Left lung (tissue), 10 donors: ENCODE measurements around the gene PTPRC. TPM values are rescaled to one million over a fixed set of nuclear protein-coding genes. Genes with fewer than 3 reads are reported as not detected.

Experiments
- ATAC-seq: fragments of 200-7000 bp; cut with Tn5 transposase; one replicate; pipeline ENCODE4 v1.9.1; 2020; ENCODE audit warnings: moderate library complexity
- DNase-seq, 4 donors: peaks; one replicate each; pipeline ENCODE4 v3.0.0-alpha.2; 2013 to 2020
- H3K27ac ChIP-seq, 2 donors: fragments of 200-600 bp; sonication (generic) in 1 of 2; one replicate each; pipeline versions ENCODE4 v1.5.0 to v1.8.0; 2020 to 2021
- H3K27me3 ChIP-seq, 2 donors: fragments of 200-600 bp; sonication (generic) in 1 of 2; one replicate each; pipeline versions ENCODE4 v1.5.0 to v1.8.0; 2020 to 2021
- H3K36me3 ChIP-seq, 2 donors: fragments of 200-600 bp; sonication (generic) in 1 of 2; one replicate each; pipeline versions ENCODE4 v1.5.0 to v1.8.0; 2020 to 2021
- H3K4me1 ChIP-seq, 2 donors: fragments of 200-600 bp; one replicate each; pipeline ENCODE4 v1.8.0; 2021
- H3K4me3 ChIP-seq, 2 donors: fragments of 200-600 bp; sonication (generic) in 1 of 2; one replicate each; pipeline versions ENCODE4 v1.5.0 to v1.8.0; 2020 to 2021; ENCODE audit warnings: mild to moderate bottlenecking in 1 of 2
- H3K9me3 ChIP-seq, 2 donors: fragments of 200-600 bp; sonication (generic) in 1 of 2; one replicate each; pipeline versions ENCODE4 v1.5.0 to v1.8.0; 2020 to 2021
- CTCF ChIP-seq, 2 donors: fragments of 200-600 bp; sonication (generic) in 1 of 2; IDR thresholded peaks; one replicate each; pipeline versions ENCODE4 v1.5.0 to v1.8.0; 2021; ENCODE audit warnings: antibody characterized with exemption in 2 of 2
- intact Hi-C, 2 donors: fragments of 100-400 bp; cut with DNase I; formaldehyde crosslinking; loops; one replicate each; pipeline versions ENCODE4 v1.11.2 to v1.14.2; 2022
- polyA plus RNA-seq, 6 donors: library from polyadenylated mRNA; unstranded; fragments of 120-200 nt; gene quantifications; one replicate each; pipeline ENCODE4 v1.2.1, GENCODE V29; 2013; ENCODE audit not compliant: insufficient read length in 6 of 6
- total RNA-seq, 2 donors: library from RNA; stranded (reverse); fragmentation: NEBNext Ultra II Directional; extraction: Animal tissue kit (Norgen Biotek cat#: 25700); gene quantifications; one replicate each; pipeline ENCODE4 v1.2.1, GENCODE V29; 2021
- donor health status: DM: no; HTN: yes; CAD: no.
- donor health status: DM: no; HTN: no; CAD: no.

Gene PTPRC
- total and polyA plus RNA-seq, 8 donors, result 7.0 to 180 (median 9.9) TPM

GRCh38 chr1:198627436-198628066, 11.3 kb upstream of the PTPRC start:
- ATAC-seq (no peak), DNase-seq (no peak)
- TF ChIP-seq CTCF (IDR thresholded peaks at IDR 0.05), result no peak
- Histone ChIP-seq H3K27me3 (no peaks in the 10 kb centered on the region), H3K4me3 (no peak overlapping the region), H3K4me1 (peaks cover 0 to 7% of the 10 kb centered on the region in 2 donors), H3K9me3 (no peaks in the 10 kb centered on the region), H3K36me3 (no peaks in the 10 kb centered on the region), H3K27ac (no peak overlapping the region)
- intact Hi-C loops, result no loop called here

- DNase-seq, result no peak
- H3K4me1 ChIP-seq, result peaks cover 0 to 5% of the 10 kb centered on the region in 2 donors
- ATAC-seq, result no peak
- H3K36me3 ChIP-seq, result no peaks in the 10 kb centered on the region
- no peak overlapping the region for H3K4me3 ChIP-seq
- H3K27ac ChIP-seq, result no peak overlapping the region
- intact Hi-C loops, result no loop called here
- no peaks in the 10 kb centered on the region for H3K27me3 ChIP-seq
- no peaks in the 10 kb centered on the region for H3K9me3 ChIP-seq
- no peak for TF ChIP-seq CTCF (IDR thresholded peaks at IDR 0.05)
These were observed 10.8 kb upstream of the PTPRC start for GRCh38 chr1:198628067-198628455.

- Histone ChIP-seq H3K9me3 (no peaks in the 10 kb centered on the region), H3K4me3 (no peak overlapping the region), H3K4me1 (peaks cover 0 to 10% of the 10 kb centered on the region in 2 donors), H3K27me3 (no peaks in the 10 kb centered on the region), H3K27ac (no peak overlapping the region), H3K36me3 (no peaks in the 10 kb centered on the region)
- intact Hi-C loops, result no loop called here
- ATAC-seq, result no peak
- TF ChIP-seq CTCF (IDR thresholded peaks at IDR 0.05), result no peak
- no peak for DNase-seq
These were observed 9.2 kb upstream of the PTPRC start for GRCh38 chr1:198629610-198630009.

- intact Hi-C loops, result no loop called here
- DNase-seq (no peak), ATAC-seq (no peak)
- no peak overlapping the region for H3K4me3 ChIP-seq
- H3K36me3 ChIP-seq, result no peaks in the 10 kb centered on the region
- H3K9me3 ChIP-seq, result no peaks in the 10 kb centered on the region
- peaks cover 0 to 10% of the 10 kb centered on the region in 2 donors for H3K4me1 ChIP-seq
- H3K27me3 ChIP-seq, result no peaks in the 10 kb centered on the region
- no peak overlapping the region for H3K27ac ChIP-seq
- TF ChIP-seq CTCF (IDR thresholded peaks at IDR 0.05), result no peak
These were observed 8.0 kb upstream of the PTPRC start for GRCh38 chr1:198630863-198631262.

- no peaks in the 10 kb centered on the region for H3K9me3 ChIP-seq
- ATAC-seq, result no peak
- H3K4me3 ChIP-seq, result no peak overlapping the region
- no peaks in the 10 kb centered on the region for H3K27me3 ChIP-seq
- no peaks in the 10 kb centered on the region for H3K36me3 ChIP-seq
- TF ChIP-seq CTCF (IDR thresholded peaks at IDR 0.05), result no peak
- DNase-seq, result no peak
- intact Hi-C loops, result no loop called here
- peaks cover 0 to 10% of the 10 kb centered on the region in 2 donors for H3K4me1 ChIP-seq
- no peak overlapping the region for H3K27ac ChIP-seq
These were observed 7.5 kb upstream of the PTPRC start for GRCh38 chr1:198631292-198631691.
